Ascending aorta (tissue), 2 donors: Measurements from ENCODE around the gene YARS1. TPM values are rescaled to one million over a fixed set of nuclear protein-coding genes. Genes with fewer than 3 reads are reported as not detected.

Experiments
- DNase-seq, 2 donors: peaks; one replicate each; pipeline ENCODE4 v3.0.0-alpha.2; 2019; ENCODE audit warnings: low spot score in 2 of 2
- H3K27ac ChIP-seq, 2 donors: fragments of 200-600 bp; sonication (generic); one replicate each; pipeline ENCODE4 v1.5.1; 2016 to 2017; ENCODE audit warnings: mild to moderate bottlenecking in 1 of 2
- H3K27me3 ChIP-seq: fragments of 200-600 bp; sonication (generic); one replicate; pipeline ENCODE4 v1.5.1; 2017
- H3K36me3 ChIP-seq, 2 donors: fragments of 200-600 bp; sonication (generic); one replicate each; pipeline ENCODE4 v1.5.1; 2016
- H3K4me1 ChIP-seq, 2 donors: fragments of 200-600 bp; sonication (generic); one replicate each; pipeline ENCODE4 v1.5.1; 2016 to 2017; ENCODE audit warnings: mild to moderate bottlenecking in 1 of 2
- H3K4me3 ChIP-seq, 2 donors: fragments of 200-600 bp; sonication (generic); one replicate each; pipeline ENCODE4 v1.5.1; 2016 to 2017; ENCODE audit warnings: mild to moderate bottlenecking in 1 of 2
- H3K9me3 ChIP-seq, 2 donors: fragments of 200-600 bp; sonication (generic); one replicate each; pipeline ENCODE4 v1.5.1; 2016
- intact Hi-C: fragments of 100-400 bp; cut with DNase I; formaldehyde crosslinking; loops from one replicate; pipeline ENCODE4 v1.15.1; 2023
- total RNA-seq: library from RNA; depleted of rRNA; stranded (reverse); fragments of >200 nt; gene quantifications from one replicate; pipeline ENCODE4 v1.1.0, GENCODE V29; 2016
- TF ChIP-seq, protein P1 (sequence below), 3 experiments: fragments of 200-600 bp in 2 of 3; fragments of 450-650 bp in 1 of 3; sonication (generic) in 2 of 3; IDR thresholded peaks; one replicate each; pipeline ENCODE4 v1.5.1; 2016 to 2019; ENCODE audit warnings: antibody characterized with exemption in 3 of 3, mild to moderate bottlenecking in 1 of 3, moderate library complexity in 1 of 3

Gene YARS1
- total RNA-seq, 1 donor from 2014 or later: 48.9 TPM

DNA sequence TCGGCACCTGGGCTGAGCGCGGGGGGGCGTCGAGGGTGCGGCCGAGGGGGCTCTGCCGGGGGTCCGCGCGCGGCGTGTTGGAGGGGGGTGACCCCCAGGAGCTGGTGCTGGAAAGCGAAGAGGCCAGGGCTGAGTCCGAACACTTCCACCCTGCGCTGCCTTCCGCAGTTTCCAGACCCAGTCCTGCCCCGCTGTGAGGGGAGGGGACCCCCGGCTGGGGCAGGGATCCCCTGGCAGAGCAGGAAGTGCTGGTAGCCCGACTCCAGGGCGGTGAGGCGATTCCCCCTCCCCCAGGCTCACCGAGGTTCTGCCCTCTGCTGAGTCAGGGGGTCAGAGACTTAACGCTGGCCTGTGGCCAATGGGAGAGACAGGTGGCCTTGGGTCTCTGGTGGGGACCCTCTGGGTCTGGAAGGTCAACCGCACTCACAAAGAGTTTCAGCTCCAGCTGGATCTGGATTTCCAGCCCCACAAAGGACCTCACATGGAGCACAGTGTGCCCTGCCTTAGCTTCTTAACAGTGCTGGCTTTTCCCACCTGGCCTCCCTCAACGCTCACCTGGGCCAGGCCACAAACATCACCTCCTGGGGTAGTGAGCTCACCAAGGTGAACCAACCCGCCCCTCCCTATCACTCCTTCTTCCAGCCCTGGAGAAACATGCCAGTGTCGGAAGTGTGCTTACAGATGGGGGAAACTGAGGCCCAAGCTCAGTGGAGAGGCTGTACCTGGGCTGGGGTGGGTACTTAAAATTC is 74.8 kb downstream of the YARS1 start:
- TF ChIP-seq, protein P1, sequence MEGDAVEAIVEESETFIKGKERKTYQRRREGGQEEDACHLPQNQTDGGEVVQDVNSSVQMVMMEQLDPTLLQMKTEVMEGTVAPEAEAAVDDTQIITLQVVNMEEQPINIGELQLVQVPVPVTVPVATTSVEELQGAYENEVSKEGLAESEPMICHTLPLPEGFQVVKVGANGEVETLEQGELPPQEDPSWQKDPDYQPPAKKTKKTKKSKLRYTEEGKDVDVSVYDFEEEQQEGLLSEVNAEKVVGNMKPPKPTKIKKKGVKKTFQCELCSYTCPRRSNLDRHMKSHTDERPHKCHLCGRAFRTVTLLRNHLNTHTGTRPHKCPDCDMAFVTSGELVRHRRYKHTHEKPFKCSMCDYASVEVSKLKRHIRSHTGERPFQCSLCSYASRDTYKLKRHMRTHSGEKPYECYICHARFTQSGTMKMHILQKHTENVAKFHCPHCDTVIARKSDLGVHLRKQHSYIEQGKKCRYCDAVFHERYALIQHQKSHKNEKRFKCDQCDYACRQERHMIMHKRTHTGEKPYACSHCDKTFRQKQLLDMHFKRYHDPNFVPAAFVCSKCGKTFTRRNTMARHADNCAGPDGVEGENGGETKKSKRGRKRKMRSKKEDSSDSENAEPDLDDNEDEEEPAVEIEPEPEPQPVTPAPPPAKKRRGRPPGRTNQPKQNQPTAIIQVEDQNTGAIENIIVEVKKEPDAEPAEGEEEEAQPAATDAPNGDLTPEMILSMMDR (IDR thresholded peaks at IDR 0.05): no peak
- Histone ChIP-seq H3K9me3 (no peaks in the 10 kb centered on the region), H3K4me1 (peaks cover 6 to 18% of the 10 kb centered on the region in 2 donors), H3K27me3 (no peaks in the 10 kb centered on the region), H3K36me3 (no peaks in the 10 kb centered on the region), H3K4me3 (peak overlapping the region; percentile 64 to 99), H3K27ac (peak overlapping the region; percentile 93 to 97)
- DNase-seq: no peak
- intact Hi-C loops: no loop called here

DNA sequence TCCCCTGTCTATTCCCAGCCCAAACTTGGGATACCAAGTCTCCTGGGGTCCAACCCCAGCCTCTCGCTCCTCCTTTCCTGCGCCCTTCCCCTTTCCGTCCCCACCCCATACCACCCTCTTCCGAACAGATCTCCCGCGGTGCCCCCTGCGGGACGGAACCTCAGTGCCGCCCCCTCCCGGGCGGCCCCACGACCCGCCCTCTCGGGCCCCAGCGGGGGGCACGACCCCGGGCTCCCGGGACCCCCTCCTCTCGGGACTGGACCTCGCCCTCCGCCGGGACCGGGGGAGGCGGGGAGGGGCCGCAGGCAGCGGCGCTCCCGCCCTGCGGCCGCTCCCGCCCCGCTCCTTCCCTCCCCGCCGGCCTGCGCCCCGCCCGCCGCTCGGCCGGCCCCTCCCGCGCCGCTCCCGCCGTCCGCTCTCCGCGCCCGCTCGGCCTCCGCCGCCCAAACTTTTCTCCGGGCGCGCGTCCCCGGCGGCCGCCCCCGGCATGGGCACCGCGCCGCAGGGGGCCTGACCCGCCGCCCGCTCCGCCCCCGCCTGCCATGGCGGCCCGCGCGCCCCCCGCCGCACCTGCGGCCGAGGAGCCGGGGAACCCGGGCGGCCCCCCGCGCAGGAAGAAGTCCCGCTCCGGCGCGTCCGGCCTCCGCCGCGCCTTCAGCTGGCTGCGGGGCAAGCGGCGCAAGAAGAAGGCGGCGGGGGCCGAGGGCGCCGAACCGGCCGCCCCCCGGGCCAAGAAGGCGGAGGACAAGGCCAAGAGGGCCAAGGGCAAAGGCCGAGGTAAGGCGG is 75.6 kb downstream of the YARS1 start:
- peaks cover 6 to 18% of the 10 kb centered on the region in 2 donors for H3K4me1 ChIP-seq
- no peaks in the 10 kb centered on the region for H3K9me3 ChIP-seq
- H3K4me3 ChIP-seq: peak overlapping the region; percentile 64 to 99
- H3K36me3 ChIP-seq: no peaks in the 10 kb centered on the region
- TF ChIP-seq, protein P1 (IDR thresholded peaks at IDR 0.05): peak in 1 of 3 experiments; percentile 50
- peak overlapping the region; percentile 93 to 97 for H3K27ac ChIP-seq
- H3K27me3 ChIP-seq: no peaks in the 10 kb centered on the region
- intact Hi-C loops: loop anchor here (2.0 kb wide), 1 partner anchor 29 kb away; no protein-coding TSS in a partner anchor
- no peak for DNase-seq

DNA sequence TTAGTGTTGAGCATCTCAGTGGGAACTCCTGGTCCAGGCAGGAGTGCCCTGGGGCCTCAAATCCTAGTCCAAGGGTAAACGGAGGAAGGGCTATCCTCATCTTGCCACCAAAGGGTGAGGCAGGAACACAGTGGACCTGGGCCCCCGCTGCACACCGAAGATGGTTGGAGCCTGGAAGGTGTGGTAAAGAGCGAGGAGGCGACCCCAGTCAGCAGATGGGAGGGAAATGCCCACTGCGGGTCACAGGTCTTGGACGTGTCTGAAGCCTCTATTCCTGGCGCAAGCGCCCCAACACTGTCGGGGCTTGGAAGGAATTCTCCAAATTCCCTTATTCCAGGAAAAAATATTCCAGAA is 76.1 kb downstream of the YARS1 start:
- TF ChIP-seq, protein P1 (IDR thresholded peaks at IDR 0.05): no peak
- intact Hi-C loops: loop anchor here (2.0 kb wide), 1 partner anchor 28 kb away; no protein-coding TSS in a partner anchor
- peak overlapping the region; percentile 52 to 78 for H3K27ac ChIP-seq

DNA sequence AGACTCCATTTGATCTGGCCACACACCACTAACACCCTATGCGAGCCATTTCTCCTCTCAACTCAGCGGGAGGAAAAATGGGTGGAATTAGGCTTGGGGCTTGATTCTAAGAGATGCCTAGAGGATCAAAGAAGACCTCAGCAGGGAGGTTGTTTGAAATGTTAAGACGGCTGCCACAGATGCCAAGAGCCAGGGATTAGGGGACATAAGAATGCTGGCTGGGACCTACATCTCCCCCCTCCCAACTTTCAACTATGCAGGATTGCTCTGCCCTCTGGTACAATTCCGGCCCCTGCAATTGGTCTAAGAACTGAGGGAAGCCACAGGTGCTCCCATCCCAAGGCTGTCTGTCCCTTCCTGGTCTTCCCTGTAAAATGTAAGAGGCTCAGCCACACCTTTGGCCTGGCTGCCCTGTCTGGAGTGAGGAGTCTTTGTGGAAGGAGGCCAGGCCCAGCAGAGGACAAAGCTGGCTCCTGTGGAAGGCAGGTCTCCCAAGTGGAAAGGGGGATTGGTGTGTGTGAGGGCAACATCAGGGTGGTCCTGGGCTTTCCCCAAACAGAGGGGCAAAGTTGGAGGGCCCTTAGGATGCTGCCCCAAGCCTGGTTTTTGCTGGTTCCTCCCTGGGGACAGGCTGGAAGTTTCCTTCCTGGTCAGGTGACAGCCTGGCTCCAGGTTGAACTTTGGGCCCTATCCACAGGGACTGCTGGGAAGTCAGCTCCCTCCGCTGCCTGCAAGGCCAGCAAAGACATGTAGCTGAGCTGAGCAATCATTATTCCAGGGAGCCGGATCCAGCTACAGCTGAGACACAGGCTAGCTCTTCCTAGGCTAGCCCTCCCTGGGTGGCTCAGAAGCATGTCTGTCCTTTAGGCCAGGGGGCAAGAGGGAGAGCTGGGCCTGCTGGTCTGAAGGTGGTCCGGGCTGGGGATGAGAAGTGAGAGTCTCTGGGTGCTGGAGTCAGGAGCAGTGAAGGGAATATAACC is 80.1 kb downstream of the YARS1 start:
- Histone ChIP-seq H3K9me3 (no peaks in the 10 kb centered on the region), H3K4me1 (peaks cover 5 to 9% of the 10 kb centered on the region in 2 donors), H3K27me3 (no peaks in the 10 kb centered on the region), H3K4me3 (no peak overlapping the region), H3K27ac (no peak overlapping the region), H3K36me3 (no peaks in the 10 kb centered on the region)
- TF ChIP-seq, protein P1 (IDR thresholded peaks at IDR 0.05): no peak
- intact Hi-C loops: no loop called here
- DNase-seq: no peak

More for the DNA sequence above, 76.1 kb downstream of the YARS1 start:
- H3K4me3 ChIP-seq: peak overlapping the region; percentile 64 to 99
- no peaks in the 10 kb centered on the region for H3K36me3 ChIP-seq
- H3K9me3 ChIP-seq: no peaks in the 10 kb centered on the region
- H3K4me1 ChIP-seq: peaks cover 6 to 18% of the 10 kb centered on the region in 2 donors
- no peak for DNase-seq
- H3K27me3 ChIP-seq: no peaks in the 10 kb centered on the region
